ENCODE results near the gene NOTCH2.
"Not testable (repeated sequence)": the region's sequence is repeated elsewhere in the genome, so short reads cannot be mapped to it uniquely, and the experiment has no call there.

NOTCH2 gene
- total RNA-seq: 149 to 290 (median 184) reads per million in 9 experiments

- H3K4me3 Mint-ChIP-seq: peak within 1 kb of the TSS; percentile 45 to 47
- H3K4me1 Mint-ChIP-seq (ENCODE audit: low read depth in 2 of 2); H3K27ac Mint-ChIP-seq; H3K27me3 Mint-ChIP-seq; H3K9me3 Mint-ChIP-seq; H3K36me3 Mint-ChIP-seq (ENCODE audit: insufficient read depth): not testable (repeated sequence)
- DNase-seq: peak; percentile 63 to 76 (median 70)
- ATAC-seq (replicated peaks): peak; percentile 81
Observed at GRCh38 chr1:120069067-120069919, at the start of gene NOTCH2. TSS of gene NOTCH2 (minus strand) at chr1:120069662. CDS start at chr1:120069406, 256 bp downstream.

GRCh38 chr1:120117371-120118177 is 48.1 kb upstream of the NOTCH2 start:
- H3K4me1 Mint-ChIP-seq (ENCODE audit: low read depth in 2 of 2); H3K27me3 Mint-ChIP-seq; H3K4me3 Mint-ChIP-seq; H3K9me3 Mint-ChIP-seq; H3K36me3 Mint-ChIP-seq (ENCODE audit: insufficient read depth); H3K27ac Mint-ChIP-seq; DNase-seq: not testable (repeated sequence)
- peak; percentile 22 for ATAC-seq (replicated peaks)

- ATAC-seq (replicated peaks); H3K36me3 Mint-ChIP-seq (ENCODE audit: insufficient read depth); H3K4me3 Mint-ChIP-seq; H3K9me3 Mint-ChIP-seq; H3K27ac Mint-ChIP-seq; DNase-seq; H3K4me1 Mint-ChIP-seq (ENCODE audit: low read depth in 2 of 2); H3K27me3 Mint-ChIP-seq: not testable (repeated sequence)
Observed at GRCh38 chr1:120116094-120116493, 46.6 kb upstream of the NOTCH2 start.

GRCh38 chr1:120113134-120113533 is 43.7 kb upstream of the NOTCH2 start:
- not testable (repeated sequence) for ATAC-seq (replicated peaks); H3K27ac Mint-ChIP-seq; DNase-seq; H3K27me3 Mint-ChIP-seq; H3K36me3 Mint-ChIP-seq (ENCODE audit: insufficient read depth); H3K9me3 Mint-ChIP-seq; H3K4me1 Mint-ChIP-seq (ENCODE audit: low read depth in 2 of 2); H3K4me3 Mint-ChIP-seq

- H3K4me1 Mint-ChIP-seq (ENCODE audit: low read depth in 2 of 2); H3K4me3 Mint-ChIP-seq; H3K27ac Mint-ChIP-seq; H3K9me3 Mint-ChIP-seq; H3K36me3 Mint-ChIP-seq (ENCODE audit: insufficient read depth); H3K27me3 Mint-ChIP-seq; DNase-seq; ATAC-seq (replicated peaks): not testable (repeated sequence)
Observed at GRCh38 chr1:120112212-120112611, 42.8 kb upstream of the NOTCH2 start.

GRCh38 chr1:120111771-120112170 is 42.3 kb upstream of the NOTCH2 start:
- H3K4me3 Mint-ChIP-seq; H3K36me3 Mint-ChIP-seq (ENCODE audit: insufficient read depth); DNase-seq; H3K27ac Mint-ChIP-seq; H3K9me3 Mint-ChIP-seq; H3K27me3 Mint-ChIP-seq; ATAC-seq (replicated peaks); H3K4me1 Mint-ChIP-seq (ENCODE audit: low read depth in 2 of 2): not testable (repeated sequence)

GRCh38 chr1:120111008-120111407 is 41.5 kb upstream of the NOTCH2 start:
- H3K9me3 Mint-ChIP-seq; ATAC-seq (replicated peaks); H3K27me3 Mint-ChIP-seq; H3K4me3 Mint-ChIP-seq; H3K4me1 Mint-ChIP-seq (ENCODE audit: low read depth in 2 of 2); DNase-seq; H3K27ac Mint-ChIP-seq; H3K36me3 Mint-ChIP-seq (ENCODE audit: insufficient read depth): not testable (repeated sequence)

GRCh38 chr1:120109656-120110055 is 40.2 kb upstream of the NOTCH2 start:
- H3K27ac Mint-ChIP-seq; H3K4me3 Mint-ChIP-seq; H3K9me3 Mint-ChIP-seq; ATAC-seq (replicated peaks); H3K36me3 Mint-ChIP-seq (ENCODE audit: insufficient read depth); H3K4me1 Mint-ChIP-seq (ENCODE audit: low read depth in 2 of 2); H3K27me3 Mint-ChIP-seq; DNase-seq: not testable (repeated sequence)

- DNase-seq; ATAC-seq (replicated peaks); H3K4me1 Mint-ChIP-seq (ENCODE audit: low read depth in 2 of 2); H3K9me3 Mint-ChIP-seq; H3K4me3 Mint-ChIP-seq; H3K27me3 Mint-ChIP-seq; H3K27ac Mint-ChIP-seq; H3K36me3 Mint-ChIP-seq (ENCODE audit: insufficient read depth): not testable (repeated sequence)
Observed at GRCh38 chr1:120109180-120109579, 39.7 kb upstream of the NOTCH2 start.

- not testable (repeated sequence) for H3K4me3 Mint-ChIP-seq; H3K36me3 Mint-ChIP-seq (ENCODE audit: insufficient read depth); DNase-seq; H3K27ac Mint-ChIP-seq; H3K27me3 Mint-ChIP-seq; H3K9me3 Mint-ChIP-seq; H3K4me1 Mint-ChIP-seq (ENCODE audit: low read depth in 2 of 2)
- ATAC-seq (replicated peaks): peak; percentile 45
Observed at GRCh38 chr1:120105288-120105687, 35.8 kb upstream of the NOTCH2 start.

GRCh38 chr1:120103768-120104167 is 34.3 kb upstream of the NOTCH2 start:
- ATAC-seq (replicated peaks): peak; percentile 29
- H3K27ac Mint-ChIP-seq; H3K4me3 Mint-ChIP-seq; H3K36me3 Mint-ChIP-seq (ENCODE audit: insufficient read depth); H3K27me3 Mint-ChIP-seq; H3K9me3 Mint-ChIP-seq; DNase-seq; H3K4me1 Mint-ChIP-seq (ENCODE audit: low read depth in 2 of 2): not testable (repeated sequence)

- H3K27ac Mint-ChIP-seq; ATAC-seq (replicated peaks); H3K36me3 Mint-ChIP-seq (ENCODE audit: insufficient read depth); H3K27me3 Mint-ChIP-seq; H3K9me3 Mint-ChIP-seq; H3K4me3 Mint-ChIP-seq; DNase-seq; H3K4me1 Mint-ChIP-seq (ENCODE audit: low read depth in 2 of 2): not testable (repeated sequence)
Observed at GRCh38 chr1:120101593-120101992, 32.1 kb upstream of the NOTCH2 start.

- not testable (repeated sequence) for H3K9me3 Mint-ChIP-seq; H3K4me1 Mint-ChIP-seq (ENCODE audit: low read depth in 2 of 2); H3K27ac Mint-ChIP-seq; DNase-seq; H3K4me3 Mint-ChIP-seq; H3K36me3 Mint-ChIP-seq (ENCODE audit: insufficient read depth); ATAC-seq (replicated peaks); H3K27me3 Mint-ChIP-seq
Observed at GRCh38 chr1:120100590-120100989, 31.1 kb upstream of the NOTCH2 start.
